GM23338 (cell line): ENCODE data around the gene SCIN. TPM values are rescaled to one million over a fixed set of nuclear protein-coding genes. Genes with fewer than 3 reads are reported as not detected.

Experiments used
- ATAC-seq: fragments of 200-7000 bp; cut with Tn5 transposase; 3 replicates; pipeline ENCODE4 v1.9.1; 2020
- DNase-seq: peaks from one replicate; pipeline ENCODE4 v3.0.0-alpha.2; 2015; ENCODE audit warnings: low spot score
- H2AFZ ChIP-seq: fragments of 200-600 bp; sonication (generic); 2 replicates; pipeline ENCODE4 v1.8.0; 2016; ENCODE audit warnings: antibody characterized with exemption, mild to moderate bottlenecking, moderate library complexity
- H3F3A ChIP-seq: fragments of 200-600 bp; sonication (generic); replicated peaks from 2 replicates; pipeline ENCODE4 v1.8.0; 2017; ENCODE audit warnings: antibody characterized with exemption, mixed run types, low read depth
- H3K27ac ChIP-seq: fragments of 200-600 bp; sonication (generic); 2 replicates; pipeline ENCODE4 v1.6.1; 2016; ENCODE audit warnings: low read depth
- H3K27me3 ChIP-seq: fragments of 200-600 bp; sonication (generic); 2 replicates; pipeline ENCODE4 v1.8.0; 2016; ENCODE audit warnings: mild to moderate bottlenecking, mixed run types, moderate library complexity; ENCODE audit not compliant: insufficient read depth
- H3K36me3 ChIP-seq: fragments of 200-600 bp; sonication (generic); 2 replicates; pipeline ENCODE4 v1.8.0; 2016; ENCODE audit warnings: mild to moderate bottlenecking; ENCODE audit not compliant: insufficient read depth
- H3K4me1 ChIP-seq: fragments of 200-600 bp; sonication (generic); 2 replicates; pipeline ENCODE4 v1.8.0; 2016; ENCODE audit warnings: mild to moderate bottlenecking, moderate library complexity; ENCODE audit not compliant: insufficient read depth
- H3K4me2 ChIP-seq: fragments of 200-600 bp; sonication (generic); 2 replicates; pipeline ENCODE4 v1.7.1; 2017; ENCODE audit warnings: mixed run types
- H3K4me3 ChIP-seq: fragments of 200-600 bp; sonication (generic); 2 replicates; pipeline ENCODE4 v1.6.1; 2016; ENCODE audit warnings: mixed run types
- H3K79me2 ChIP-seq: fragments of 200-600 bp; sonication (generic); replicated peaks from 2 replicates; pipeline ENCODE4 v1.8.0; 2017; ENCODE audit warnings: mild to moderate bottlenecking; ENCODE audit not compliant: insufficient read depth
- H3K9me2 ChIP-seq: fragments of 200-600 bp; sonication (generic); 2 replicates; pipeline ENCODE4 v1.8.0; 2017; ENCODE audit not compliant: insufficient read depth
- H4K20me1 ChIP-seq: fragments of 200-600 bp; sonication (generic); replicated peaks from 2 replicates; pipeline ENCODE4 v1.8.0; 2017; ENCODE audit warnings: mild to moderate bottlenecking; ENCODE audit not compliant: insufficient read depth
- H3K27ac Mint-ChIP-seq: 2 replicates; pipeline ENCODE4 v1.8.0; 2020; ENCODE audit warnings: inconsistent platforms, mild to moderate bottlenecking, moderate library complexity, mixed read lengths
- H3K27me3 Mint-ChIP-seq: 3 replicates; pipeline ENCODE4 v1.8.0; 2022; ENCODE audit warnings: low read depth, mild to moderate bottlenecking, moderate library complexity, mixed read lengths, inconsistent platforms; ENCODE audit not compliant: insufficient read depth, poor library complexity
- H3K36me3 Mint-ChIP-seq: 3 replicates; pipeline ENCODE4 v1.8.0; 2021; ENCODE audit warnings: low read depth, mild to moderate bottlenecking, inconsistent platforms, moderate library complexity, mixed read lengths
- H3K4me1 Mint-ChIP-seq: 3 replicates; pipeline ENCODE4 v1.8.0; 2020; ENCODE audit warnings: mild to moderate bottlenecking, inconsistent platforms, mixed read lengths
- H3K4me3 Mint-ChIP-seq: 3 replicates; pipeline ENCODE4 v1.8.0; 2021; ENCODE audit warnings: moderate library complexity, mild to moderate bottlenecking, inconsistent platforms, mixed read lengths
- H3K9me3 Mint-ChIP-seq: 3 replicates; pipeline ENCODE4 v1.8.0; 2020; ENCODE audit warnings: moderate library complexity, mild to moderate bottlenecking, inconsistent platforms, mixed read lengths
- CREB1 ChIP-seq: fragments of 250-450 bp; sonication (Bioruptor Pico); IDR thresholded peaks from 2 replicates; pipeline ENCODE4 v1.5.0; 2020; ENCODE audit warnings: low read depth, mild to moderate bottlenecking, moderate library complexity
- EZH2 ChIP-seq: fragments of 200-600 bp; sonication (generic); IDR thresholded peaks from one replicate; pipeline ENCODE4 v1.8.0; 2017; ENCODE audit warnings: antibody characterized with exemption, mild to moderate bottlenecking, low read depth; ENCODE audit not compliant: unreplicated experiment
- EZH2phosphoT487 ChIP-seq: fragments of 200-600 bp; sonication (generic); IDR thresholded peaks from one replicate; pipeline ENCODE4 v1.8.1; 2018; ENCODE audit warnings: antibody characterized with exemption; ENCODE audit not compliant: unreplicated experiment
- JUNB ChIP-seq: IDR thresholded peaks from one replicate; pipeline ENCODE4 v1.6.1; 2016; ENCODE audit warnings: antibody characterized with exemption; ENCODE audit not compliant: unreplicated experiment
- NANOG ChIP-seq: IDR thresholded peaks from 2 replicates; pipeline ENCODE4 v1.6.1; 2016; ENCODE audit warnings: antibody characterized with exemption, borderline replicate concordance
- POLR2AphosphoS5 ChIP-seq: IDR thresholded peaks from 2 replicates; pipeline ENCODE4 v1.6.1; 2016; ENCODE audit warnings: antibody characterized with exemption, low read depth
- STAT1 ChIP-seq: IDR thresholded peaks from one replicate; pipeline ENCODE4 v1.6.1; 2016; ENCODE audit warnings: antibody characterized with exemption; ENCODE audit not compliant: unreplicated experiment
- ZNF114 ChIP-seq: fragments of 250-450 bp; sonication (Bioruptor Pico); IDR thresholded peaks from 2 replicates; pipeline ENCODE4 v1.5.0; 2020; ENCODE audit warnings: mild to moderate bottlenecking, moderate library complexity
- ZNF331 ChIP-seq: fragments of 250-450 bp; sonication (Bioruptor Pico); IDR thresholded peaks from 2 replicates; pipeline ENCODE4 v1.5.0; 2020; ENCODE audit warnings: low read depth, mild to moderate bottlenecking, moderate library complexity
- polyA plus RNA-seq: library from polyadenylated mRNA; unstranded; fragments of >200 nt; fragmentation: Nextera tagmentation; extraction: Ambion mirVana; gene quantifications from 2 replicates; pipeline ENCODE4 v1.2.1, GENCODE V29; 2016
- total RNA-seq: library from RNA; depleted of rRNA; stranded (reverse); fragments of >200 nt; shearing (Covaris generic); gene quantifications from 2 replicates; pipeline ENCODE4 v1.2.3, GENCODE V29; 2014
- TF ChIP-seq, protein P1 (sequence below): IDR thresholded peaks from 2 replicates; pipeline ENCODE4 v1.6.1; 2016; ENCODE audit warnings: antibody characterized with exemption
- TF ChIP-seq, protein P2 (sequence below), 2 experiments: fragments of 200-600 bp in 1 of 2; sonication (generic) in 1 of 2; conservative IDR thresholded peaks; 2 replicates each; pipeline versions ENCODE4 v1.5.1 to v1.6.1; 2016 to 2017; ENCODE audit warnings: antibody characterized with exemption in 2 of 2, low read depth in 2 of 2, mild to moderate bottlenecking in 2 of 2, moderate library complexity in 1 of 2
- TF ChIP-seq, protein P3 (sequence below): IDR thresholded peaks from one replicate; pipeline ENCODE4 v1.6.1; 2018; ENCODE audit warnings: antibody characterized with exemption; ENCODE audit not compliant: unreplicated experiment
- TF ChIP-seq, protein P4 (sequence below): fragments of 250-450 bp; sonication (Bioruptor Pico); IDR thresholded peaks from 2 replicates; pipeline ENCODE4 v1.5.0; 2020; ENCODE audit warnings: mild to moderate bottlenecking, moderate library complexity

Gene SCIN
- total and polyA plus RNA-seq, 2 experiments from 2014 or later, result 0.80 to 0.92 TPM

DNA sequence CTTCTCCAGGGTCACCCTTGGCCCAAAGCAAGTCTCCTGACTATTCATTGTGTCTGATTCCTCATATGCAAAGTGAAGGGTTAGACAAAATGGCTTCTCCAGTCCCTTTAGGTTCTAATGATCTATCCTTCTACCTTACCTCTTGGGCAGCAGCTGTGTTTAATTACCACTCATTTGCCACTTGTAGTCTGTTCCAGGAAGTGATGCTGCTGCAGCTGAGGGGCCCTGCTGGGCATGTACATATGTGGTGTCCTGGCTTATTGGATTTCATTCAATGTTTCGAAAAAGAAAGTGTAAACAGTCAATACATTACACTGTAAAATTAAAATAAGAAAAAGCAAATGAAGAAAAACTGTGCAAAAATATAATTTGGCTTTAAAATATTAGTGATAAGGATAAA is 36.6 kb downstream of the SCIN start:
- Histone ChIP-seq H4K20me1 (no peaks in the 10 kb centered on the region), H3F3A (no peaks in the 10 kb centered on the region), H3K79me2 (no peaks in the 10 kb centered on the region), H3K4me1 (no peaks in the 10 kb centered on the region), H3K27me3 (no peaks in the 10 kb centered on the region), H3K4me3 (no peak overlapping the region), H3K36me3 (no peaks in the 10 kb centered on the region), H3K9me2 (no peaks in the 10 kb centered on the region), H2AFZ (peak overlapping the region; percentile 19; the same call in 1 of the 2 replicates), H3K4me2 (no peak overlapping the region), H3K27ac (no peak overlapping the region)
- DNase-seq, result no peak
- peaks cover 8% of the 10 kb centered on the region; the same call in 2 of the 3 replicates for H3K4me1 Mint-ChIP-seq
- H3K9me3 Mint-ChIP-seq, result peaks cover 6% of the 10 kb centered on the region
- no peak overlapping the region for H3K4me3 Mint-ChIP-seq
- H3K36me3 Mint-ChIP-seq, result peaks cover 1% of the 10 kb centered on the region; the same call in 2 of the 3 replicates
- TF ChIP-seq EZH2 (no peak), EZH2phosphoT487 (no peak), STAT1 (no peak), CREB1 (CRISPR knock-in tag) (no peak), ZNF114 (no peak), NANOG (no peak), ZNF331 (CRISPR knock-in tag) (no peak), JUNB (no peak), POLR2AphosphoS5 (no peak)
- TF ChIP-seq, protein P1, sequence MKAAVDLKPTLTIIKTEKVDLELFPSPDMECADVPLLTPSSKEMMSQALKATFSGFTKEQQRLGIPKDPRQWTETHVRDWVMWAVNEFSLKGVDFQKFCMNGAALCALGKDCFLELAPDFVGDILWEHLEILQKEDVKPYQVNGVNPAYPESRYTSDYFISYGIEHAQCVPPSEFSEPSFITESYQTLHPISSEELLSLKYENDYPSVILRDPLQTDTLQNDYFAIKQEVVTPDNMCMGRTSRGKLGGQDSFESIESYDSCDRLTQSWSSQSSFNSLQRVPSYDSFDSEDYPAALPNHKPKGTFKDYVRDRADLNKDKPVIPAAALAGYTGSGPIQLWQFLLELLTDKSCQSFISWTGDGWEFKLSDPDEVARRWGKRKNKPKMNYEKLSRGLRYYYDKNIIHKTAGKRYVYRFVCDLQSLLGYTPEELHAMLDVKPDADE, result no peak
- TF ChIP-seq, protein P2, sequence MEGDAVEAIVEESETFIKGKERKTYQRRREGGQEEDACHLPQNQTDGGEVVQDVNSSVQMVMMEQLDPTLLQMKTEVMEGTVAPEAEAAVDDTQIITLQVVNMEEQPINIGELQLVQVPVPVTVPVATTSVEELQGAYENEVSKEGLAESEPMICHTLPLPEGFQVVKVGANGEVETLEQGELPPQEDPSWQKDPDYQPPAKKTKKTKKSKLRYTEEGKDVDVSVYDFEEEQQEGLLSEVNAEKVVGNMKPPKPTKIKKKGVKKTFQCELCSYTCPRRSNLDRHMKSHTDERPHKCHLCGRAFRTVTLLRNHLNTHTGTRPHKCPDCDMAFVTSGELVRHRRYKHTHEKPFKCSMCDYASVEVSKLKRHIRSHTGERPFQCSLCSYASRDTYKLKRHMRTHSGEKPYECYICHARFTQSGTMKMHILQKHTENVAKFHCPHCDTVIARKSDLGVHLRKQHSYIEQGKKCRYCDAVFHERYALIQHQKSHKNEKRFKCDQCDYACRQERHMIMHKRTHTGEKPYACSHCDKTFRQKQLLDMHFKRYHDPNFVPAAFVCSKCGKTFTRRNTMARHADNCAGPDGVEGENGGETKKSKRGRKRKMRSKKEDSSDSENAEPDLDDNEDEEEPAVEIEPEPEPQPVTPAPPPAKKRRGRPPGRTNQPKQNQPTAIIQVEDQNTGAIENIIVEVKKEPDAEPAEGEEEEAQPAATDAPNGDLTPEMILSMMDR (conservative IDR thresholded peaks at IDR 0.05; ENCODE audit: low read depth in 2 of 2), result no peak
- TF ChIP-seq, protein P3, sequence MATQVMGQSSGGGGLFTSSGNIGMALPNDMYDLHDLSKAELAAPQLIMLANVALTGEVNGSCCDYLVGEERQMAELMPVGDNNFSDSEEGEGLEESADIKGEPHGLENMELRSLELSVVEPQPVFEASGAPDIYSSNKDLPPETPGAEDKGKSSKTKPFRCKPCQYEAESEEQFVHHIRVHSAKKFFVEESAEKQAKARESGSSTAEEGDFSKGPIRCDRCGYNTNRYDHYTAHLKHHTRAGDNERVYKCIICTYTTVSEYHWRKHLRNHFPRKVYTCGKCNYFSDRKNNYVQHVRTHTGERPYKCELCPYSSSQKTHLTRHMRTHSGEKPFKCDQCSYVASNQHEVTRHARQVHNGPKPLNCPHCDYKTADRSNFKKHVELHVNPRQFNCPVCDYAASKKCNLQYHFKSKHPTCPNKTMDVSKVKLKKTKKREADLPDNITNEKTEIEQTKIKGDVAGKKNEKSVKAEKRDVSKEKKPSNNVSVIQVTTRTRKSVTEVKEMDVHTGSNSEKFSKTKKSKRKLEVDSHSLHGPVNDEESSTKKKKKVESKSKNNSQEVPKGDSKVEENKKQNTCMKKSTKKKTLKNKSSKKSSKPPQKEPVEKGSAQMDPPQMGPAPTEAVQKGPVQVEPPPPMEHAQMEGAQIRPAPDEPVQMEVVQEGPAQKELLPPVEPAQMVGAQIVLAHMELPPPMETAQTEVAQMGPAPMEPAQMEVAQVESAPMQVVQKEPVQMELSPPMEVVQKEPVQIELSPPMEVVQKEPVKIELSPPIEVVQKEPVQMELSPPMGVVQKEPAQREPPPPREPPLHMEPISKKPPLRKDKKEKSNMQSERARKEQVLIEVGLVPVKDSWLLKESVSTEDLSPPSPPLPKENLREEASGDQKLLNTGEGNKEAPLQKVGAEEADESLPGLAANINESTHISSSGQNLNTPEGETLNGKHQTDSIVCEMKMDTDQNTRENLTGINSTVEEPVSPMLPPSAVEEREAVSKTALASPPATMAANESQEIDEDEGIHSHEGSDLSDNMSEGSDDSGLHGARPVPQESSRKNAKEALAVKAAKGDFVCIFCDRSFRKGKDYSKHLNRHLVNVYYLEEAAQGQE, result no peak
- TF ChIP-seq, protein P4, sequence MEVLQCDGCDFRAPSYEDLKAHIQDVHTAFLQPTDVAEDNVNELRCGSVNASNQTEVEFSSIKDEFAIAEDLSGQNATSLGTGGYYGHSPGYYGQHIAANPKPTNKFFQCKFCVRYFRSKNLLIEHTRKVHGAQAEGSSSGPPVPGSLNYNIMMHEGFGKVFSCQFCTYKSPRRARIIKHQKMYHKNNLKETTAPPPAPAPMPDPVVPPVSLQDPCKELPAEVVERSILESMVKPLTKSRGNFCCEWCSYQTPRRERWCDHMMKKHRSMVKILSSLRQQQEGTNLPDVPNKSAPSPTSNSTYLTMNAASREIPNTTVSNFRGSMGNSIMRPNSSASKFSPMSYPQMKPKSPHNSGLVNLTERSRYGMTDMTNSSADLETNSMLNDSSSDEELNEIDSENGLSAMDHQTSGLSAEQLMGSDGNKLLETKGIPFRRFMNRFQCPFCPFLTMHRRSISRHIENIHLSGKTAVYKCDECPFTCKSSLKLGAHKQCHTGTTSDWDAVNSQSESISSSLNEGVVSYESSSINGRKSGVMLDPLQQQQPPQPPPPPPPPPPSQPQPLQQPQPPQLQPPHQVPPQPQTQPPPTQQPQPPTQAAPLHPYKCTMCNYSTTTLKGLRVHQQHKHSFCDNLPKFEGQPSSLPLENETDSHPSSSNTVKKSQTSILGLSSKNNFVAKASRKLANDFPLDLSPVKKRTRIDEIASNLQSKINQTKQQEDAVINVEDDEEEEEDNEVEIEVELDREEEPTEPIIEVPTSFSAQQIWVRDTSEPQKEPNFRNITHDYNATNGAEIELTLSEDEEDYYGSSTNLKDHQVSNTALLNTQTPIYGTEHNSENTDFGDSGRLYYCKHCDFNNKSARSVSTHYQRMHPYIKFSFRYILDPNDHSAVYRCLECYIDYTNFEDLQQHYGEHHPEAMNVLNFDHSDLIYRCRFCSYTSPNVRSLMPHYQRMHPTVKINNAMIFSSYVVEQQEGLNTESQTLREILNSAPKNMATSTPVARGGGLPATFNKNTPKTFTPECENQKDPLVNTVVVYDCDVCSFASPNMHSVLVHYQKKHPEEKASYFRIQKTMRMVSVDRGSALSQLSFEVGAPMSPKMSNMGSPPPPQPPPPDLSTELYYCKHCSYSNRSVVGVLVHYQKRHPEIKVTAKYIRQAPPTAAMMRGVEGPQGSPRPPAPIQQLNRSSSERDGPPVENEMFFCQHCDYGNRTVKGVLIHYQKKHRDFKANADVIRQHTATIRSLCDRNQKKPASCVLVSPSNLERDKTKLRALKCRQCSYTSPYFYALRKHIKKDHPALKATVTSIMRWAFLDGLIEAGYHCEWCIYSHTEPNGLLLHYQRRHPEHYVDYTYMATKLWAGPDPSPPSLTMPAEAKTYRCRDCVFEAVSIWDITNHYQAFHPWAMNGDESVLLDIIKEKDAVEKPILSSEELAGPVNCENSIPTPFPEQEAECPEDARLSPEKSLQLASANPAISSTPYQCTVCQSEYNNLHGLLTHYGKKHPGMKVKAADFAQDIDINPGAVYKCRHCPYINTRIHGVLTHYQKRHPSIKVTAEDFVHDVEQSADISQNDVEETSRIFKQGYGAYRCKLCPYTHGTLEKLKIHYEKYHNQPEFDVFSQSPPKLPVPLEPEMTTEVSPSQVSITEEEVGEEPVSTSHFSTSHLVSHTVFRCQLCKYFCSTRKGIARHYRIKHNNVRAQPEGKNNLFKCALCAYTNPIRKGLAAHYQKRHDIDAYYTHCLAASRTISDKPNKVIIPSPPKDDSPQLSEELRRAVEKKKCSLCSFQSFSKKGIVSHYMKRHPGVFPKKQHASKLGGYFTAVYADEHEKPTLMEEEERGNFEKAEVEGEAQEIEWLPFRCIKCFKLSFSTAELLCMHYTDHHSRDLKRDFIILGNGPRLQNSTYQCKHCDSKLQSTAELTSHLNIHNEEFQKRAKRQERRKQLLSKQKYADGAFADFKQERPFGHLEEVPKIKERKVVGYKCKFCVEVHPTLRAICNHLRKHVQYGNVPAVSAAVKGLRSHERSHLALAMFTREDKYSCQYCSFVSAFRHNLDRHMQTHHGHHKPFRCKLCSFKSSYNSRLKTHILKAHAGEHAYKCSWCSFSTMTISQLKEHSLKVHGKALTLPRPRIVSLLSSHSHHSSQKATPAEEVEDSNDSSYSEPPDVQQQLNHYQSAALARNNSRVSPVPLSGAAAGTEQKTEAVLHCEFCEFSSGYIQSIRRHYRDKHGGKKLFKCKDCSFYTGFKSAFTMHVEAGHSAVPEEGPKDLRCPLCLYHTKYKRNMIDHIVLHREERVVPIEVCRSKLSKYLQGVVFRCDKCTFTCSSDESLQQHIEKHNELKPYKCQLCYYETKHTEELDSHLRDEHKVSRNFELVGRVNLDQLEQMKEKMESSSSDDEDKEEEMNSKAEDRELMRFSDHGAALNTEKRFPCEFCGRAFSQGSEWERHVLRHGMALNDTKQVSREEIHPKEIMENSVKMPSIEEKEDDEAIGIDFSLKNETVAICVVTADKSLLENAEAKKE (CRISPR knock-in tag), result no peak
- H3K27ac Mint-ChIP-seq, result no peak overlapping the region; the same call in 1 of the 2 replicates
- H3K27me3 Mint-ChIP-seq, result peaks cover 1% of the 10 kb centered on the region
- ATAC-seq, result no peak
